A673 (cell line): Measurements from ENCODE around the gene CREB5. TPM values are rescaled to one million over a fixed set of nuclear protein-coding genes. Genes with fewer than 3 reads are reported as not detected.

Source experiments
- BruUV-seq: library from RNA; stranded (reverse); fragments of 400-500 nt; replicated peaks from 2 replicates; lab custom pipeline; 2021; lab: Mats Ljungman, UMichigan
- CTCF ChIA-PET: fragments of 300-600 bp; sonication (Branson Sonifier 250); formaldehyde crosslinking; loops from one replicate; lab custom pipeline; 2022; ENCODE audit warnings: antibody characterized with exemption; lab: Charles Lee
- POLR2A ChIA-PET: fragments of 300-600 bp; sonication (Branson Sonifier 250); formaldehyde crosslinking; loops from one replicate; lab custom pipeline; 2022; ENCODE audit warnings: antibody characterized with exemption; ENCODE audit not compliant: low non-redundant PET; lab: Charles Lee
- DNase-seq: peaks from one replicate; pipeline ENCODE4 v3.0.0-alpha.2; 2015; ENCODE audit warnings: low spot score
- H3K27ac ChIP-seq: fragments of 200-600 bp; sonication (generic); 2 replicates; pipeline ENCODE4 v1.5.1; 2016; ENCODE audit warnings: mixed run types, low read depth, mild to moderate bottlenecking, mixed read lengths, antibody characterized with exemption, low read length; ENCODE audit not compliant: poor library complexity, severe bottlenecking
- H3K27me3 ChIP-seq: fragments of 200-600 bp; sonication (generic); replicated peaks from 2 replicates; pipeline ENCODE4 v1.6.1; 2017; ENCODE audit warnings: mixed run types, low read depth, mild to moderate bottlenecking, mixed read lengths, antibody characterized with exemption, low read length; ENCODE audit not compliant: insufficient read depth, poor library complexity
- H3K36me3 ChIP-seq: fragments of 200-600 bp; sonication (generic); 2 replicates; pipeline ENCODE4 v1.6.1; 2016; ENCODE audit warnings: mixed run types, mild to moderate bottlenecking, mixed read lengths, antibody characterized with exemption, low read length; ENCODE audit not compliant: insufficient read depth, poor library complexity, severe bottlenecking
- H3K4me1 ChIP-seq: fragments of 200-600 bp; sonication (generic); 2 replicates; pipeline ENCODE4 v1.6.1; 2017; ENCODE audit warnings: mixed run types, mild to moderate bottlenecking, mixed read lengths, antibody characterized with exemption, low read length; ENCODE audit not compliant: insufficient read depth, poor library complexity, severe bottlenecking
- H3K4me3 ChIP-seq: fragments of 200-600 bp; sonication (generic); 2 replicates; pipeline ENCODE4 v1.5.1; 2016; ENCODE audit warnings: low read depth, mixed run types, mild to moderate bottlenecking, mixed read lengths, low read length; ENCODE audit not compliant: poor library complexity, severe bottlenecking
- H3K9me3 ChIP-seq: fragments of 200-600 bp; sonication (generic); 2 replicates; pipeline ENCODE4 v1.6.1; 2016; ENCODE audit warnings: mixed run types, low read depth, mild to moderate bottlenecking, mixed read lengths, antibody characterized with exemption, low read length; ENCODE audit not compliant: poor library complexity, severe bottlenecking
- EZH2 ChIP-seq: fragments of 200-600 bp; sonication (generic); IDR thresholded peaks from 2 replicates; pipeline ENCODE4 v1.6.1; 2017; ENCODE audit warnings: borderline replicate concordance, low read depth, mild to moderate bottlenecking, mixed read lengths, antibody characterized with exemption, low read length; ENCODE audit not compliant: poor library complexity, severe bottlenecking
- intact Hi-C: fragments of 100-400 bp; cut with micrococcal nuclease; formaldehyde crosslinking; loops from one replicate; pipeline ENCODE4 v1.10.0; 2022; ENCODE audit not compliant: unreplicated experiment
- total RNA-seq: library from RNA; stranded (reverse); gene quantifications from 2 replicates; pipeline ENCODE4 v1.2.3, GENCODE V29; 2021
- TF ChIP-seq, protein P1 (sequence below): fragments of 300-800, 200-600 bp; sonication (generic); conservative IDR thresholded peaks from 2 replicates; pipeline ENCODE4 v1.5.1; 2017; ENCODE audit warnings: low read depth, mild to moderate bottlenecking, antibody characterized with exemption, low read length, moderate library complexity, mixed read lengths

CREB5 gene
- total RNA-seq, 1 experiment from 2014 or later: 10.3 TPM

DNA sequence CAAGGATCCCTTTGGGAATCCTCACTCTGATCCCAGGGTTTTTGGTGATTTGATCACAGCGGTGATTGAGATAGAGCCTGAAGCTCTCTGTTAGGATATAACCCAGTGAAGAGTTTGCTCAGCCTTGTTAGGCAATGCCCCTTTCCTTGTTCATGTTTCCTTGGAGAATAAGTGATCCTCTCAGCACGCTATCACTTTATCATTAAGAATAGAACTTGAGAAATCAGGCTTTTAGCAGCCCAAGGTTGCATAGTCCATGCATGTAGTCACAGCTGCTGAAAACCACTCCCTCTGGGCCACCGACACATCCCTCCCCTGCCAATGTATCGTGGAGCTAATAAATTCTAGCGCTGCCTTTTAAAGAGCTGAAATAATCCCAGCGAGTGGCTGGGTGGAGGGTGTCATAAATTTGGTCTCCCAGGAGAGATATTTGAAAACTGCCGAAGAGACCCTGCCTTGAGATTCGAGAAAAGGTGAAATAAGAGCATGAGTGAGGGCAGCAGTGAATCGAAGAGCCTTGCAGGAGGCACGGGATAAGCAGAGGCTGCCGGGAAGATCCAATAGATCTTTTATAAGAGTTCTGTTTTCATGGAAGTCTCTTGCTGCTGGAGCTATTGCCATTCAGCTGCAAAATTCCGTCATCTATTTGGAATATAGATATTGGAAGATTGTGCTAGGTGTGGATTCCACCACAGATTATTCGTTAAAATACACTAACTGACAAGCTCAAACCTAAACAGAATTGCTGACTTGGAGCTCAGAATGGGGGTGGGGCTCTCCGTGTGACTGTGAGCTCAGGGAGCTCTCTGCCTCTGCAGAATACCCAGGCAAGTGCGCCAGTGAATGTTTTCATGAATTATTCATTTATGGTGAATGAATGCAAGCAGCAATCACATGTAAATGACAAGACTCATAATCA lies 296.0 kb downstream of the CREB5 start:
- BruUV-seq: no TSS peak
- TF ChIP-seq, protein P1, sequence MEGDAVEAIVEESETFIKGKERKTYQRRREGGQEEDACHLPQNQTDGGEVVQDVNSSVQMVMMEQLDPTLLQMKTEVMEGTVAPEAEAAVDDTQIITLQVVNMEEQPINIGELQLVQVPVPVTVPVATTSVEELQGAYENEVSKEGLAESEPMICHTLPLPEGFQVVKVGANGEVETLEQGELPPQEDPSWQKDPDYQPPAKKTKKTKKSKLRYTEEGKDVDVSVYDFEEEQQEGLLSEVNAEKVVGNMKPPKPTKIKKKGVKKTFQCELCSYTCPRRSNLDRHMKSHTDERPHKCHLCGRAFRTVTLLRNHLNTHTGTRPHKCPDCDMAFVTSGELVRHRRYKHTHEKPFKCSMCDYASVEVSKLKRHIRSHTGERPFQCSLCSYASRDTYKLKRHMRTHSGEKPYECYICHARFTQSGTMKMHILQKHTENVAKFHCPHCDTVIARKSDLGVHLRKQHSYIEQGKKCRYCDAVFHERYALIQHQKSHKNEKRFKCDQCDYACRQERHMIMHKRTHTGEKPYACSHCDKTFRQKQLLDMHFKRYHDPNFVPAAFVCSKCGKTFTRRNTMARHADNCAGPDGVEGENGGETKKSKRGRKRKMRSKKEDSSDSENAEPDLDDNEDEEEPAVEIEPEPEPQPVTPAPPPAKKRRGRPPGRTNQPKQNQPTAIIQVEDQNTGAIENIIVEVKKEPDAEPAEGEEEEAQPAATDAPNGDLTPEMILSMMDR: no peak
- no peak for TF ChIP-seq EZH2
- H3K4me3 ChIP-seq: peak overlapping the region; percentile 46
- H3K4me1 ChIP-seq: peaks cover 25% of the 10 kb centered on the region
- peak; percentile 92 for DNase-seq
- no peaks in the 10 kb centered on the region for H3K9me3 ChIP-seq
- ChIA-PET POLR2A (interaction anchor here (0.7 kb wide), 1 partner anchor 14 kb away, joined by 3 read pairs; no protein-coding TSS in a partner anchor), CTCF (no interaction called here)
- H3K27me3 ChIP-seq: no peaks in the 10 kb centered on the region
- intact Hi-C loops: no loop called here
- peak overlapping the region; percentile 60 for H3K27ac ChIP-seq
- no peaks in the 10 kb centered on the region for H3K36me3 ChIP-seq

DNA sequence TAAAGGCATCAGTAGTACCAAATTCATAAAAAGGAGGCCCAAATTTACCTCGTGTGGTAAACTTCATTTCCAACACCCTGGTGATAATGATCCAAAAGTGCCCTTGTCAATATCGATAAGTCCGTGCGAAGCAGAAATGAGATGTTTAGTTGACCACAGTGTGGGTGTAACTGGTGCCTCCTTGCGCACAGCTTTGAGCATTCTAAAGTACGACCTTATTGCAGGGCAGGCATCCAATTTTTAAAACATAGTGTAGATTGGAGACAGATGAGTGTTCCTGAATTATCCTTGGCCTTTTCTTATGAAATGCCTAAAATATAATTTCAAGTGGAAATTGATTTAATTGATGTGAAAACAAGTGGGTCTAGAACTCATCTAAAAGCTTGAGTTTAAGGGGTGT lies 297.4 kb downstream of the CREB5 start:
- TF ChIP-seq, protein P1: no peak
- TF ChIP-seq EZH2: no peak
- Histone ChIP-seq H3K4me3 (no peak overlapping the region), H3K9me3 (no peaks in the 10 kb centered on the region), H3K36me3 (no peaks in the 10 kb centered on the region), H3K4me1 (peaks cover 25% of the 10 kb centered on the region), H3K27me3 (no peaks in the 10 kb centered on the region), H3K27ac (no peak overlapping the region)
- no peak for DNase-seq
- intact Hi-C loops: no loop called here
- CTCF ChIA-PET: no interaction called here
- POLR2A ChIA-PET: no interaction called here
- BruUV-seq: no TSS peak

DNA sequence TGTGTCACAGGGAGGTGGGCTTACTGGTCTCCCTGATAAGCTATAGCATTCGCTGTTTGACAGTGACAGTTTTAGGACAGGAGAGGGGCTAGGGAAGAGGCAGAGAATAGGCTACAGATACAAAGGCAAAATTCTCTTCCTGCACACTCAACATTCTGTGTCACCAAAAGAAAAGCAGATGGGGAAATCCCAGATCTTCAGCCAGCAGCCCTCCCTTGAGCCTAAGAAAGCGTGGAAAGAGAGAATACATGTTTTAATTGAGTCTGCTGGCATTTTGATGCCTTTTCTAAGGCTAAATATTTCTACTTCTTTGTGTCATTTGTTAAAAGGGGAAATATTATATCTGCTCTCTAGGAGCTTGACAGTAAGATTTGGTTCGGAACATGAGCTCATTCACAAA lies 298.8 kb downstream of the CREB5 start:
- POLR2A ChIA-PET: no interaction called here
- no peaks in the 10 kb centered on the region for H3K9me3 ChIP-seq
- H3K4me1 ChIP-seq: peaks cover 25% of the 10 kb centered on the region
- CTCF ChIA-PET: no interaction called here
- no peak for TF ChIP-seq EZH2
- TF ChIP-seq, protein P1: no peak
- no peaks in the 10 kb centered on the region for H3K27me3 ChIP-seq
- no peak overlapping the region for H3K27ac ChIP-seq
- no TSS peak for BruUV-seq
- no peak overlapping the region for H3K4me3 ChIP-seq
- intact Hi-C loops: no loop called here
- H3K36me3 ChIP-seq: no peaks in the 10 kb centered on the region
- DNase-seq: no peak
